ENCODE results near the gene MPPE1. TPM values are rescaled to one million over a fixed set of nuclear protein-coding genes. Genes with fewer than 3 reads are reported as not detected.

MPPE1 gene
- total and polyA plus RNA-seq, 9 of the 15 experiments (the other 6 are each of a cell fraction or from before 2014, with no cell fraction given) = 10.7 to 19.5 (median 13.3) TPM

- Histone ChIP-seq H3K9me1 (ENCODE audit: control insufficient read depth, insufficient read depth, low read length) (no peaks in the 10 kb centered on the region), H3K27ac (ENCODE audit: extremely low read depth, low read depth, low read length) (no peak overlapping the region), H4K20me1 (replicated peaks; ENCODE audit: control insufficient read depth, insufficient read depth, low read length) (no peaks in the 10 kb centered on the region), H3K4me3 (no peak overlapping the region), H3K9me3 (replicated peaks; ENCODE audit: control insufficient read depth, insufficient read depth, low read depth, low read length) (no peaks in the 10 kb centered on the region), H3K4me2 (ENCODE audit: insufficient read depth, low read length) (no peak overlapping the region), H3K4me1 (replicated peaks in 1 of 2; ENCODE audit: control insufficient read depth in 2 of 2, insufficient read depth in 2 of 2, low read length in 2 of 2) (peaks cover 11 to 12% of the 10 kb centered on the region in 2 experiments; a peak in 4 of 5 replicates), H3K36me3 (ENCODE audit: control insufficient read depth, insufficient read depth, low read length) (no peaks in the 10 kb centered on the region), H3K27me3 (ENCODE audit: control insufficient read depth in 2 of 2, insufficient read depth in 2 of 2, low read length in 2 of 2) (no peaks in the 10 kb centered on the region), H3K9ac (ENCODE audit: insufficient read depth in 1 of 2, low read depth in 2 of 2, low read length in 2 of 2) (no peak overlapping the region), H2AFZ (ENCODE audit: low read depth, low read length) (peak overlapping the region; percentile 65), H3K79me2 (ENCODE audit: control insufficient read depth, insufficient read depth, low read length) (no peaks in the 10 kb centered on the region)
- ChIA-PET POLR2A (interaction anchor here (0.7 kb wide), 1 partner anchor 11 kb away, joined by 3 read pairs; no protein-coding TSS in a partner anchor), CTCF (ENCODE audit: low intra/inter-chr PET ratio) (no interaction called here)
- intact Hi-C loops (cut with micrococcal nuclease) = no loop called here
- WGBS (ENCODE audit: insufficient coverage, low coverage, missing lambda C conversion rate) = 59% methylated on average over 4 of the region's 4 CpGs
- no TSS peak for BruUV-seq (replicated peaks)
- FAIRE-seq (no peak), ATAC-seq (no peak), DNase-seq (ENCODE audit: extremely low read depth in 1 of 4, low spot score in 3 of 4) (no peak)
- in situ Hi-C loops (cut with MboI) = no loop called here
- TF ChIP-seq UBTF (IDR thresholded peaks at IDR 0.05; ENCODE audit: borderline replicate concordance in 1 of 2, low read depth in 2 of 2, low read length in 2 of 2) = no peak
- no peak for TF ChIP-seq CEBPG (CRISPR knock-in tag; IDR thresholded peaks at IDR 0.05)
- TF ChIP-seq CEBPG (tag; conservative IDR thresholded peaks at IDR 0.05 in 1 of 2, IDR thresholded peaks at IDR 0.05 in 1 of 2) = no peak
- TF ChIP-seq TCF7L2 (IDR thresholded peaks at IDR 0.05; ENCODE audit: low read depth, low read length) = no peak
- TF ChIP-seq TRIM28 (IDR thresholded peaks at IDR 0.05) = no peak
- no peak for TF ChIP-seq HOMEZ (CRISPR knock-in tag; IDR thresholded peaks at IDR 0.05)
- no peak for TF ChIP-seq MEIS2 (IDR thresholded peaks at IDR 0.05; ENCODE audit: partially characterized antibody)
- no peak for TF ChIP-seq ZBTB7A (IDR thresholded peaks at IDR 0.05; ENCODE audit: borderline replicate concordance, control insufficient read depth, low read depth, low read length)
- no peak for TF ChIP-seq ZBTB1 (CRISPR knock-in tag; IDR thresholded peaks at IDR 0.05; ENCODE audit: borderline replicate concordance, low read depth)
- peak; percentile 99 for TF ChIP-seq ZNF316 (IDR thresholded peaks at IDR 0.05)
- TF ChIP-seq NFIC (IDR thresholded peaks at IDR 0.05) = no peak
- TF ChIP-seq MAFF (IDR thresholded peaks at IDR 0.05; ENCODE audit: low read length) = peak; percentile 90
- TF ChIP-seq SFPQ (IDR thresholded peaks at IDR 0.05; ENCODE audit: low read depth, low read length) = no peak
- TF ChIP-seq MAFK (IDR thresholded peaks at IDR 0.05; ENCODE audit: low read length) = peak; percentile 89
- TF ChIP-seq ARHGAP35 (IDR thresholded peaks at IDR 0.05; ENCODE audit: partially characterized antibody) = no peak
- TF ChIP-seq BMI1 (IDR thresholded peaks at IDR 0.05; ENCODE audit: low read length) = no peak
- TF ChIP-seq TAL1 (IDR thresholded peaks at IDR 0.05) = no peak
- TF ChIP-seq XRCC5 (IDR thresholded peaks at IDR 0.05; ENCODE audit: low read depth, low read length) = no peak
- TF ChIP-seq ZNF785 (CRISPR knock-in tag; IDR thresholded peaks at IDR 0.05) = no peak
- TF ChIP-seq ZNF143 (CRISPR knock-in tag; IDR thresholded peaks at IDR 0.05) = no peak
Measured at GRCh38 chr18:11845654-11846053, 62.5 kb downstream of the MPPE1 start.
